ENCODE results near the gene CARD18.
"Not testable (repeated sequence)": the region's sequence is repeated elsewhere in the genome, so short reads cannot be mapped to it uniquely, and the experiment has no call there.

CARD18 gene

DNA sequence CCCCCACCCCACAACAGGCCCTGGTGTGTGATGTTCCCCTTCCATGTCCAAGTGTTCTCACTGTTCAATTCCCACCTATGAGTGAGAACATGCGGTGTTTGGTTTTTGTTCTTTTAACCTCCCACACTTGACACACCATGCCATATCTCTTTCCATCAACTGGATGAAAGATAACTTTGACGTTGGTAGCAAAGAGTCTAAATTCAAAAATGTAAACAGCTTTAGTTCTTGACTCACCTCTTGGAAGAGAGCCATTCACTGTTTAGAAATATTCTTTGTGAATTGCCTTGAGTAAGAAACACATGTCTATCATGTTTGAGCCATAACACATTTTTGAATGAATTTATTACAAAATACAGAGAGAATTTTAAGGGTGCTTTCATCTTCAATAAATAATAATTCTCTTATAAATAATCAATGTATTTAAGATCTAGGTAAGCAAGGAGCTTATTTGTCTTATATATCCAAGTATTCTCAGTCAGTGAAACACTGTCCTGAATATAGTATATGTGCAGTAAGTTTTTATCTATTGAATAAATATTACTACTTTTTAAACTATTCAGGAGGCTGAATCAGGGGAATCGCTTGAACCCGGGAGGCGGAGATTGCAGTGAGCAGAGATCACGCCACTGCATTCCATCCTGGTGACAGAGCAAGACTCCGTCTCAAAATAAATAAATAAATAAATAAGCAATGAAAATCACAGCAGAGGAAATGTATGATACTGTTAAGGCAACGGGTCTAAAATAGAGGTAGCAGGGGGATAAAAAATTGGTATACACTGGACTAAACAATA is 6.7 kb downstream of the CARD18 start:
- DNase-seq, result no peak

DNA sequence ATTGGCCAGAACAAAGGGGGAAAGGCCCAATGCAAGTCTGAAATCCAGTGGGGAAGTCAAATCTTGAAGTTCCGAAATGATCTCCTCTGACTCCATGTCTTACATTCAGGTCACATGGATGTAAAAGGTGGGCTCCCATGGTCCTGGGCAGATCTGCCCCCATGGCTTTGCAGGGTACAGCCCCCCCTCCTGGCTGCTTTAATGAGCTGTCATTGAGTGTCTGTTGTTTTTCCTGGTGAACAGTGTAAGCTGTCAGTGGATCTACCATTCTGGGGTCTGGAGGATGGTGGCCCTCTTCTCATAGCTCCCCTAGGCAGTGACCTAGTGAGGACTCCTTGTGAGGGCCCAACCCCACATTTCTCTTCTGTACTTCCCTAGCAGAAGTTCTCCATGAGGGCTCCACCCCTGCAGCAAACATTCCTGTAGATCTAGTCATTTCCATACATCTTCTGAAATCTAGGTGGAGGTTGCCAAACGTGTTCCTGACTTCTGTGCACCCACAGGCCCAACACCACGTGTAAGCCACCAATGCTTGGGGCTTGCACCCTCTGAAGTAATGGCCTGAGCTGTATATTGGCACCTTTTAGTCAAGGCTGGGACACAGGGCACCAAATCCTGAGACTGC is 9.3 kb downstream of the CARD18 start:
- peak; percentile 4 for DNase-seq

DNA sequence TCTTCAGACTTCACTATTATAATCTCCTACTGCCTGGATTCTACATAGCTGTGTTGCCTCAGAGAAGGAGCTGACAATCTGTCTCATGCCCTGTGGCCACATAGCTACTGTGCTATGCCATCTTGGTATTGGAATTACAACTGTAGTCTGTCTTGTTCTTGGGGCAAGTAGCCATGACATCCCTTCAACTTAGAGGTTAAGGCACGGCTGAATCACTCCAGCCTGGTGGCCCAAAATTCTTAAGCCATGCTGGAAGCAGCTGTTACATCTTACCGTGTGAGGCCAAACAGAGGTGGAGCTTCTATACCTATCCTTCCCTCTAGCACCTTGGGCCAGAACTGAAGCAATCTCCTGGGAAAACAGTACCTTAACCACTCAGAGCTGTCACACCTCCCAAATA is 14.8 kb downstream of the CARD18 start:
- no peak for DNase-seq

DNA sequence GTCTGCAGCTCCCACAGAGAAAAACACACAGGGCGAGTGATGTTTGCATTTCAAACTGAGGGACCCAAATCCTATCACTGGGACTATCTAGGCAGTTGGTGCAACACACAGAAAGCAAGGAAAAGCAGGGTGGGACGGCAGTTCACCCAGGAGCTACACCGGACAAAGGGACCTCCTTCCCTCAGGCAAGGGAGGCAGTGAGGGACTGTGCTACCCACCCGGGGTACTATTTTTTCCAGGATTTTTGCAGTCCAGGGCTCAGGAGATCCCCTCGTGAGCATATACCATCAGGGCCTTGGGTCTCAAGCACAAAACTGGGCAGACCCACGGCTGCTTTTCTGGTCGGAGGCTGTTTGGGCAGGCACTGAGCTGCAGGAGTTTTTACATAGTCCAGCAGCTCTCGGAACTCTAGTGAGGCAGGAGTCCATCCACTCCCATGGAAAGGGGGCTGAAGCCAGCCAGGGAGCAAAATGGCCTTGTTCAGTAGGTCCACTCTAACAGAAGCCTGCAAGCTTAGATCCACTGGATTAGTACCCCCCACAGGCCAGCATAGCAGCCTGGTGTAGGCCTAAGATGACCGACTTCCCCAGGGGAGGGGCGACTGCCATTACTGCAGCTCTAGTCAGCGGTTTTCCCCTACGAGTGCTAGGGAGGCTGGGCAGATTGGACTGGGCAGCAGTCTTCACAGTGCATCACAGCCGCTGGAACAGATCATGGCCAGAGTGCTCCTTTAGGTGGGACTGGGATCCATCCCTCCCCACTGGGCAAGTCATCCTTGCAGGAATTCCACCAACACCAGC is 28.2 kb downstream of the CARD18 start:
- no peak for DNase-seq

DNA sequence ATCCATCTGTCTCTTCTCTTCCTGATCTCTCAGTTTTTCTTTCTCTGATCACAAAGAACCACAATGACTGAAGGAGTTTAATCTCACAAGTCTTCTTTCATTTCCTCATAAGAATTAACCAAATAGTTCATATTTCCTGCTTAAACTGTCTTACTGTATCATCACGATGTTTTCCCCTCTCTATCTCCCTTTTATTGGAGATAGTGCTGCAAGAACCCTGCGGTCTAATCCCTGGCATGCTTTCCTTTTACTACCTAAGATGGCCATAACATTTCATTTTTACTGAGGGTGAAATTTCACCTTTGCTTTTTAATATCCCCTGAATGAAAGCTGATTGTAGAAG is 28.9 kb downstream of the CARD18 start:
- no peak for DNase-seq

DNA sequence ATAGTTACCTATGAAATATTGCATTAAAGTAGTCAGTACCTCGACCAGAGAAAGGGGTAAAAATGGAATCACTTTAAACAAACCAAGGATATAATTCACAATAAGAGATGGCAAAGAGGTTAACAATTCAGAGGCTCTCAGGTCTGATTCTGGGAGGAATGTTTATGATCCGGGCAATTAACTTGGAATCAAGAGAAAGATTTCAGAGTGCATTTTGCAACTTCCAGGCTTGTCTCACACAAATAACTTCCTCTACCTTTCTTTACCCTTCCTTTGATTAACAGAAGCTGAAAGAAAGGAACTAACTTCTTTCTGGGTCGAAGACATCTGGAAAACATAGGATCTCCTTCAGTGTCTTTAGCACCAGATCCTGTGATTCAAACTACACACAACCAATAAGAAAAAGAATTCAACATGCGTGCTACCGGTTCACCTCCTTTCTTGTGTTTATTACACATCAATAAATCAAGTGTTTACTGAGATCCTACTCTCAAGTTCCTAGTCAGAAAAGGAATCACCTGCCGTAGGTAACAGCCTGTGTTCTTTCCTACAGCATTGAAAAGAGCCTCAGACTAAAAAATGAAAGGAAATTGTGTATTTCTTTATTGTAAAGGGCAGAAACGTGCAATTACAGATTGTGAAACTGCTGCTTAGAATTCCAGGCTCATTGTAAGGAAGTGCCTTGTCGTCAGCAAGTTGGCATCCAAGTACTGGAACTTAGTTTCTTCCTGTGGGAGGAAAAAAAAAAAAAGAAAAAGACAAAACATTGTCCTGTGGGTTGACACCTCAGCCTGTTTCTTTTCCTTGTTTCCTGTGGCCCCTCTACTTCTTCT is 29.5 kb downstream of the CARD18 start:
- no peak for DNase-seq

DNA sequence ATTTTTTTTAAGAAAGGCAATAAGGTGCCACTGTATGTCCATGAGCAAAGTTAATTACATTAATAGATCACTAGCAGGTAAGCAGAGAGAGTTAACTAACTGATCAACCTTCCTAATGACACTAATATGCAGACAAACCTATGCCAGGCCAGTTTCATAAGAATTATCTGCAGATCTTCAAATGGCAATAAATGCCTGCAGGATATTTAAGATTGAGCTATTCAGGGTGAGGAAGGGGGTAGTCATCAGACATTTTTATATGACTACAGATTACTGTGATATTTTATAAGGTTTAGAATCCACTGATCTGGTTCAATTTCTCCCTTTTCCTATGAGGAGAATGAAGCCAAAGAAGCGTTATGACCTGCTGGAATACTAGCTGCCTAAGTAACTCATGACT is 30.2 kb downstream of the CARD18 start:
- DNase-seq, result no peak

DNA sequence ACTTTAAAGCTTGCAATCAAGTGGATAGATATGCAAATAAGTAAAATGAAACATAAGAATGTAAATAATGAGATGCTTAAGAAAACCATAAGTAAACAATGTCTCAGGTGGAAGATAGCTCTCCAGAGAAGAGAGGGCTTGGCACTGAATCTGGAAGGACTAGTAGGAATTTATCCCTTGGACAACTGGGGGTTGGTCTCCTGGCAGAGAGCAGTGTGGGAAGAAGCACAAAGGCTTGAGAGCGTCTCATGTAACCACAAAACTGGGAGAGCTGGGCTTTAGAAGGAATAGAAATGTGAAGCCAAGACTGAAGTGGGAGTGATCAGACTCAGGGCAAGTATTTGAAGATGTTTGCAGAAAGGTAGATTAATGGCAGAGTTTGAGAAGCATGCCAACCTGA is 31.3 kb downstream of the CARD18 start:
- no peak for DNase-seq

DNA sequence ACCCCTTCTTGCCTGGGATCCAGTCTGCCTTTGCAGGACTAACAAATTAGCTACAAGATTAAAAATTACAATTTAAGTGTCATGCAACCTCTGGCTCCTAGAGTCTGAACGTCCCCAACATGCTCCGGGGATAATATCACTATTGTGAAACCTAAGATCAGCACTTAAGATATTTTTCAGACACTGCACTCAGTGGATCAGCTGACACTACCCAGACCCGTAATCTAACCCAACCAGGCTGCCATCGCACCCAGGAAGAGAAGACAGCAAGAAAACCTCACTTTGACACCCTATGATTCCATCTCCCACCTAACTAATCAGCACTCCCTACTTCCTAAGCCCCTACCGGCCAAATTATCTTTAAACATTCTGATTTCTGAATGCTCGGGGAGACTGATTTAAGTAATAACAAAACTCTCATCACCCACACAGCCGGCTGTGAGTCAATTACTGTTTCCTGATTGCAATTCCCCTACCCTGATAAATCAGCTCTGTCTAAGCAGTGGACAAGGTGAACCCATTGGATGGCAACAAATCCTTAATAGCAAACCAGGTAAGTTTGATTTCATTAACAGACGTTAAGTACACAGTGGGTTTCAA is 32.2 kb downstream of the CARD18 start:
- not testable (repeated sequence) for DNase-seq

DNA sequence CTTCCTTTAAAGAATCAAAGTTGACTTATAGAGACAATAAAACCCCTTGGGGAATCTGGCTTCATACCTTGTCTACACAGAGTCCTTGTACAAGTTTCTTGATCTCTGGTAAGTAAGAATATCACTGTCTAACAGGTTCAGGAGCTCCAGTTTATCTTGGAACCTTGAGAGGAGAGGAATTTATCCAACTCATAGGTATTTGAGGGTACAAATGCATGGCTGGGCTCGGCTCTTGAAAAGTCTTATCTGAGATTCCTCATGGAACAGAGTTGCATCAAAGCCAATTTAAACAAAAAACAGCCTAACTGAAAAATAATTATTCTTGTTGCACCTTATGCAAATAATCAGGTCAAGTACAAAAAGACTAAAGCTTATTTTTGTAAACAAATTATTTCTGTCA is 33.4 kb downstream of the CARD18 start:
- DNase-seq, result no peak

DNA sequence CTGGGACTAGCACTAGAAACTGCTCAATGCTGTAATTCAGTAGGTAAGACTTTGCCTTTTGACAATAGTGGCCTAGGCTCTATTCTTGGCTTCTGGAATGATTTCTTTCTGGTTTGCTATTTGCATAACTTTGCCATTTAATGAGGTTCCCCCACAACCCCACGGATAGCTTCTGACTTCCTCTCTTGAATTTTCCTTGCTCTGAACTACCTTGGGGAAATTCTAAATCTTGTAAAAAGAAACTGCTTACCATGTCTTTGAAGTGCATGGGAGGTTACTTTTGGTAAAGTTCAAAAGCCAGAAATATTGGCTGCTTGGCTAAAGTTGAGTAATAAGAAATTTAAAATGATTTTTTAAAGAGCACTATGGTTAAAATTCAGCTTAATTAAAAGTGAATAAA is 35.3 kb downstream of the CARD18 start:
- DNase-seq, result no peak

DNA sequence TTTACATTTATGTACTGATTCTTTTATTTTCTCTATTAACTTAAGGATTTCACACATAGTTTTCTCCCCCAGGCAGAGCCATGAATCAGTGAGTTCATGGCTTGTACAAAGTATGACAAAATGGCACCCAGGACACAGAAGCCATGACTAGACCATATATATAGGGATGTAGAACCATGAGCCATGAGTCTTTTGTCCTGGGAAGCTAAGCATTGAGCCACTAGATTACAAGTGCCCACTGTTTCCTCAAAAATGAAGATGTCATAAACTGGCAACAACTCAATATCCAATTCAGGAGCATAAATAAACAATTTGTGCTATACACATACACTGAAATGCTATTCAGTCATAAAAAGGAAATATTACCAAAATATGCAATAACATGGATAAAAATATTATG is 36.2 kb downstream of the CARD18 start:
- DNase-seq, result no peak

DNA sequence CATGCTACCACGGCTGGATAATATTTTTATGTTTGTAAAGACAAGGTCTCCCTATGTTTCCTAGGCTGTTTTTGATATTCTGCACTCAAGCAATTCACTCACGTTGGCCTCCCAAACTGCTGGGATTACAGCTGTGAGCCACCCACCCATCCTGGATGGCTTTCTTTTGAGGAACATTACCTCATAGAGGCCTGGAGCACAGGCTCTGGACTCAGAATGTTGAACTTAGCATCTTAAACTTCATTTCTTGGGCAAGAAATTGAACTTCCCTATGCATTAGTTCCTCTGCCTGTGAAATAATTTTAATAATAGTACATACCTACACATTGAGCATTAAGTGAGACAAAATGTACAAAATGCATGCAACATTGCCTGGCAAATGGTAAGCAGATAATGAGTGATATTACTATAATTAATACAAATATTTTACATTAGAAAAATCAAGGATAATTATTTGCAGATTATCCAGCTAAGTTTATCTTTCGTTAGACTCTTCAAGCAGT is 37.4 kb downstream of the CARD18 start:
- not testable (repeated sequence) for DNase-seq

DNA sequence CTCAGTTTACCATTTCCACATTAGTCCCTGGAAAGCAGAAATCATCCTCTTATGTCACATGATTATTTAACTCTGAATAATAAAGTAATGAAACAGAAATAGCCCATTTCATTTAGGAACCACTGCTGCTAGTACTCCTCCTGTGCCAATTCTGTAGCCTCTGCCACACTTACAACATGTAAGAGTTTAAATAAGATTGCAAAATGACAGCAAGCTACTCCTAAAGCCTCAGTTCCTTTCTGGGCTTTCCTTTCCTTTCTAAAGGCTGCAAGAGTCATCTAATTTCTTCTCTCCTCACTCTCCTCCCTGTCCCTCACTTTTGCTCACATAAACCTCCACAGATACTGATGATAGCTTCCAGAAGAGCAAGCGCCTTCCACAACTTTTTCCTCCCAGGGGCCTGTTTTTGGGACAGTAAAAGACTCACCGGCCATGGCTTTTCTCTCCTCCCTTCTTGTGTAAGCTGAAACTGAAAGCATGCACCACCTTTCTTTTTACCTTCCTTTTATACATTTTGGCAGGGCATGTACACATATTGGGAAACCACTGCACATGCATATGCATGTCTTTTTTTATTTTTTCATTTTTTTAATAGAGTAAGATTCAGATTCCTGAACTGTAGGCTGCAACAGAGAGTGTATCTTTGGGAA is 38.5 kb downstream of the CARD18 start:
- DNase-seq, result peak; percentile 14

DNA sequence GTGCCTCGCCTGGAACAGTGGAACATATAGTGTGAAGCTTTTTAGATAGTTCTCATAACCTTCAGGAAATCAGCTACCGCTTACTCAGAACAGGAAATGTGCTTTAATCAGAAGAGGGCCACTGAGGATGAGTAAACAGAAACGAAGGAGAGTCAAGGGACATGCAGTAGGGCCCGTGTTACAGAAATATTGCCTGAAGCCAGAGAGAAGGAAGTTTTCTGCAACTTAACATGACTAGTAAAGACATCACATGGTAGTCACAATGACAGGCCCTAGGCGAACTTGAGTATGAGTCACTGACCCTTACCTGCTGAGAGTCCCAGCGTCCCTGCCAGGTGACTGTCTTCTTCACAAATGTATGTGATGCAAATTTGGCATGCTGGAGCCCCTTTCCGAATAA is 39.4 kb downstream of the CARD18 start:
- peak; percentile 46 for DNase-seq

DNA sequence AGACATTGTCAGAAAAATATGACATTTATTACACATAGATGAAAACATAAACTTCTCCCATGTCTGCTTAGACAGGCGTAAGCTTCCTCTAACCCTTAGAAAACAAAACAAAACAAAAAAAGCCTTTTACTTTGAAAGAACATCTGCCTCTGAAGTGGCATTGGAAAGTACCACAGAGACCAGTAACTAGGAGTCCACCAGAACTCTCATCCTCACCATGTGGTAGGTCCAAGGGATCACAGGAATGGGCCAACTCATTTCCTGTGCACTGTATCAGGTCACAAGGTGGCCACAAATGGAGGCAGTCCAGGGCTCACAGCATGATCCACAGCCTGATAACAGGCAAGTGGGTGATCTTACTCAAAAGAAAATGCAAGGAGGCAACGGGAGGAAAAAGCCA is 40.0 kb downstream of the CARD18 start:
- peak; percentile 35 for DNase-seq

DNA sequence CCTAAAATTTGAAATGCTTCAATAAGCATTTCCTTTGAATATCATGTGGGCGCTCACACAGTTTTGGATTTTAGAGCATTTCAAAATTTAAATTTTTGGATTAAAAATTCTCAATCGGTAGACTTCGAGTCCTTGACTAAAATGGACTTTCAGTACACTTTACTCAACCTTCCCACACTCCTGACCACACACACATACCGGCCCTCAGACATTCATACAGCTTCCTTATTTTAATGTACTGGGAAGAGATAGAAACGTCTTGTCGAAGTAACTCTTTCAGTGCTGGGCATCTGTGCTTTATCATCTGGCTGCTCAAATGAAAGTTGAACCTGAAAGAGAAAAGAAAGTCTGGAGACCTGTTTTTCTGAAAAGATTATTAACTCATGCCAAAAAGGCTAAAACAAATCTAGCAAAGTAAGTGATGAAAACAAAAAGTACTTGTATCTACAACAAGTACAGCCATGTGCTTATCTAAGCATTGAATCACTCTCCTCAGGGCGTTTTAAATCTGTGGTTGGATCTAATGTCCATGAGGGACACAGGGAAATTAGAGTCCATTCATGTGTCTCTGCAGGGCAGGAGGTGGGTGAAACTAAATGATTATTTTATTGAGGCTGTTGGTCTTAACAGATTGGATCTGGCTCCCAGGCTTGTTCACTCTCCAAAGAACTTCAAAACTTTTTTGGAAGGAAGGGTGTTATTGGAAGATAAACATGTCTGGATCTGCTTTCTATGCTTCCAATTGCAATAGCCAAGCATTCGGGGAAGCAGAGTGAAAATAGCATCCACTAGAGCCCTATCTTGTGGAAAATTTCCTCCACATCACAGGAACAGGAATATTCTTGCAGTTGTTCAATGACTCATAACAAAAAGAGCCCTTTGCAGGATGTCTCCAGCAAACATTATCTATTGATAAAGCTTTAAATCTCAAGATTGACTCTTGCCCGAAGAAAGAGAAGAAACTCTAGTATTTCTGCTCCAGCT is 47.0 kb downstream of the CARD18 start:
- DNase-seq, result no peak

All from CD4-positive, alpha-beta T cell treated with Interleukin-10 for 1 hour (primary cell).